Colon (tissue), 2 donors: Measurements from ENCODE around the gene DDAH2.

Experiments used
- FAIRE-seq: peaks from 2 replicates; lab custom pipeline; 2012; peaks lifted over from hg19 to GRCh38; lab: Jason Lieb, UNC
- donor health status: control.
- donor health status: control.

Gene DDAH2

DNA sequence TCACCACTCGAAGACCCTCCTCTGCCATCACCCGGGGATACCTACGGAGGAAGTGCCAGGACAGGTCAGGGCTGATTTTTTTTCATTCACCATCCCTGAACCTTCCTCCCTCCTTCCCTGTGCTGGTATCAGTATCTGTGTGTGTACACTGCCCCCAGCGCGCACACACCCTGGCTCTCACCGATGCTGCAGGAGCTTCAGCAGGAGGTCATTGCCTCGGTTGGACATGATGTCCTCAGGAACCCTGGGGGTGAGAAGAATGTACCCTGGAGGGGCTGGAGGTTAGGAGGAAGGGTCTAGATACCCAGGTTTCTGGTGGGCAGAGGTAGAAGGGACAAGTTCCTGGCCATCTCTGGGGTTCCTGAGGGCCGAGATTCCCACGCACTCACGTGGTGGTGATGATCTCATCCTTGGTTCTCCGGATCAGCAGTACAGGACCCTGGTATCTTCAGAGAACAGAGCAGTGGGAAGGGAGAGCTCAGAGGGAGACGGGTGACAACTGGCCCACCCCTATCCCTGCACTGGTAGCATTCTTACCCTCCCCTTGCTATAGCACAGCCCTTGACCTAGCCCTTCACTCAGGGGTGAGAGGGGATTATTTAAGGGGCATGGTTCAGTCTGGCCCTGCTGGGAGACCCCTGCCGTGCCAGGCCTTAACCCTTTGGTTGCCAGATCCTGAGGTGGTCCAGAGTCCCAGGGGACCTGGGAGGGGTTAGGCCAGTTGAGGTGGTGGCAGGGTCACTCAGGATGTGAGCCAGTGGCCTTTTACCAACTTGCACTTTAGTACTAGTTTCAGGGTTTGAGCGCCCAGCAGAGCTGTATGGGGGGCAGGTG is 41.0 kb downstream of the DDAH2 start:
- FAIRE-seq: no peak

DNA sequence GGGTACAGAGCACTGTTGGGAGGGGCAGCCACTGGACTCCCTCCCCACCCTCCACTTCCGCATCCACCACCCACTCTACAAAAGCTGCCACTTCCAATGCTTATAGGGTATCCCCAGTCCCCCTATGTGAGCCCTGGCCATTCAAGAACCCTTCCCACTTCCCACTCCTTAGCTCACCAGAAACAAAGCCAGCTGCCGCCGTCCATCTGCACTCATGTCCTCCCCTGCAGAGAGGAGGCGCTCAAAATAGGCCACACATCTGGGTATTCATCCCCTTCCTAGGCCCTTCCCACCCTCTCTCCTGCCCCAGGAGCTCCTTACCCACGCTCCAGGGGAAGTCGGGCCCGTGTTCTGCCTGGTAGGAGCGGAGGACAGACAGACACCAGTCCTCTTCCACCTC is 41.8 kb downstream of the DDAH2 start:
- no peak for FAIRE-seq

DNA sequence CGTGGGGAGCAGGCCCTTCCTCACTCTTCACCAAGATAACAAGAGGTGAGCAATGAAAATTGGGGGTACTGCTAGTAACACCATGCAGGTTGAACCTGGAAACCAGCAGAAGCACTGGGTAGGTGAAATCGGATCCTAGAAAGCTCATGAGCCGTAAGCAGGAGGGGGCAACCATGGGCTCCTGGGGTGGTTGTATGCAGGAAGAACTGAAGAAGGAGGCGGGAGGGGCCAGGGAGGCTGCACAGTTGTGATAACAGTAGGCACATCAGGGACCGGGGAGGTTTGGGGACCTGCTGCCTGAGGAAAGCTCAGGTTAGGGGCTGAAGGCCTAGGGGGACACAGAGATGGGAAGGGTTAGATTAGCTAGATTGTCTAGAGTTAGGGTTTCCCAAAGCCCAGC is 42.6 kb downstream of the DDAH2 start:
- FAIRE-seq: no peak

DNA sequence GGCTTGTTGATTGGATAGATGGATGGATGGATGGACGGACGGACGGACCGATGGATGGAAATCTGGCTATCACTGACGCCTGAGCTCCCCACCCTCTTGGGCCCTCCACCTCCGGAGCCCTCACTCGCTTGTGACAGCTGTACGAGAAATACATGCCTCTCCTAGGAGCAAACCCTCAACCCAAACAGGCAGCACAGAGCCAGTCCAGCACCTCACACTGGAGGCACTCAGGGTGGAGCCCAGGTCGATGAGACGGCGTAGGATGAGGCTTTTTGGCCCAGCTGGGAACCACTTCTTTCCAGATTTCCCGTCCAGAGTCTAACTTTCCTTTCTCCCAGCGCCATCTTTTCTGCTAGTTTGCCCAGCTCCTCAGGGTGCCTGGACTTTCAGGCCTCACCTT is 45.5 kb downstream of the DDAH2 start:
- no peak for FAIRE-seq

DNA sequence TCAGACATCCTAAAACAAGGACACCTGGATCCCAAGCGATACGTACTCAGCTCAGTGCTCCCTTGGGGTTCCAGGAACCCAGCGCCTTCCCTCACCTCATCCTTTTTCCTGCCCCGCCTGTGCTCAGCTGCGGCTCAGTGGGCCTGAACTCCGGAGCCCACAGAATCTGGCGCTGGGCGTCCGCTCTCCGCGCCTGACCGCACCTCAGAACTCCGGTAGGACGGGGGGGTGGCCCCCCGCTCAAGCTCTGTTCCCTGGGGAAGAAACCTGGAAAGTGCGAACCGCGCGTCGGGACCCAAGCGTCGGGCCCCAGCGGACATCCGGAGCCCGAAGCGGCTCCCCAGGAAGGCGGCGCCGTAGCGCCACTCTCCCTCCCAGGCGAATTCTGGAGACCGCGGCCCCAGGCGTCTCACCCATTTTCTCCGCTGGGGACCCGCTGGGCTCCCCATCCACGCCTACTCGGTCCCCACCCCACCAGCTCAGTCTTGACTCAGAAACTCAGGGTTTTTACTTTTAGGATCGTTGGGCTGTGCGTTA is 47.9 kb downstream of the DDAH2 start:
- FAIRE-seq: no peak

DNA sequence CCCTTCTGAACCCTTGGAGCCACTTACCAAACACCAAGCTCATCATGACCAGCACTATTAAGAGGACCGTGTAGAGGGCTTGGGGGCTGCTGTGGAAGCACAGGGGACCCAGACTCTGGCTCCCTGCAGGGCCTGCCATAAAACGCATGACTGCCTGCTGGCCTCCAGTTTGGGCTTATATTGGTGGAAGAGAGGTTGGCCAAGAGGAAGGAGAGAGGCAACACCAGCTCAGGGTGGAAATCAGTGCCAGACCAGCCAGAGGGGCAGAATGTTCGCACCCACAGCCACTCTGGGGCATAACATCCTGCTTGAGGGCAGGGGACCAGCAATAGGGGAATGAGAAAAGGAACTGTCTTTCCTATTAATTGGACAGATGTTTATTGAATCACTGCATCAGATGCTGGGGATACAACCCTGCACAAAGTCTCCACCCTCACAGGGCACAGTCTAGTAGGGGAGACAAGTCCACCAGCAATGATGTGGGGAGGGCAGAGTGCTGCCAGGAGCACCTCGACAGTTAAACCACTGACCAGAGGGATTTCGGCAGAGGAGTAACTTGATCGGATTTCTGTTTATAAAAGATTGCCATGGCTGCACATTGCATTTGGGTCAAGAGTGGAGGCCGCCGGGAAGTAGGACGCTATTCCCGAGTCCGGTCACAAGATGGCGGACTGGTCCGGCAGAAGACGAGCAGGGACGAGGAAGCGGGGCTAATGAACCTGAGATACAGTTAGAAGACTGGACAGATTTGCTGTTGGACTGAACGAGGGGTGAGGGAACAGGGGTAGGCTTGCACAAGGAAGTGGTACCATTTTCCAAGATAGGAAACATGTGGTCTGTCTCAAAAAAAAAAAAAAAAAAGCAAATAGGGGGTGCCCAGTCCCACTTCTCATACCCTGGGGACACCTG is 48.6 kb downstream of the DDAH2 start, which contains the start of gene LY6G5C:
TSS of gene LY6G5C (minus strand) at position 842 of the 909 bp plus-strand sequence. CDS start at position 148, 694 bp downstream.
- no peak for FAIRE-seq

DNA sequence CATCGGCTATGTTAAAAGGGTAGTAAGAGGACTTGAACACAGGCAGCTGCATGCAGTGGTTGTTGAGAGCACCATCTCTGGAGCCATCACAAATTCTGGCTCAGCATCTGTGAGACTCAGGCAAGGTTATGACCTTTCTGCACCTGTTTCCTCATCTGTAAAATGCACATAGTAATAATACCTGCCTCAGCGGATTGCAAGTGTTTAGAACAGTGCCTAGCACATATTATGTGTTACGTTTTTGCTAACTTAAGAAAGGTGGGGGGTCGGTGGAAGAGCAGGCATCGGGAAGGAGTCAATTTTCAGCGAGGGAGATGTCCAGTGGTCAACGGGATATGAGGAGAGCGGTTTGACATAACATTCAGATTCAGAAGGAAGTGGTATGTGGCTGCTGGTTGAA is 51.1 kb downstream of the DDAH2 start:
- no peak for FAIRE-seq
